HEK293 (cell line): ENCODE results near the gene MYO9B.

Source experiments
- GLI2 ChIP-seq: fragments of 450-650 bp; formaldehyde crosslinking; IDR thresholded peaks from 2 replicates; pipeline ENCODE4; 2017; ENCODE audit warnings: missing biosample characterization, missing genetic modification characterization, low read depth, borderline replicate concordance
- MYNN ChIP-seq: fragments of 450-650 bp; formaldehyde crosslinking; IDR thresholded peaks from 2 replicates; pipeline ENCODE4 v1.5.1; 2016; ENCODE audit warnings: missing biosample characterization, missing genetic modification characterization, borderline replicate concordance
- MZF1 ChIP-seq: fragments of 450-650 bp; formaldehyde crosslinking; IDR thresholded peaks from 2 replicates; pipeline ENCODE4 v1.5.1; 2017; ENCODE audit warnings: missing biosample characterization, missing genetic modification characterization, borderline replicate concordance
- ZNF138 ChIP-seq: fragments of 450-650 bp; formaldehyde crosslinking; IDR thresholded peaks from 2 replicates; pipeline ENCODE4 v1.5.1; 2016; ENCODE audit warnings: missing biosample characterization, missing genetic modification characterization, borderline replicate concordance
- ZNF274 ChIP-seq, 2 experiments: fragments of 200-500 bp in 1 of 2; fragments of 450-650 bp in 1 of 2; sonication (Bioruptor generic) in 1 of 2; formaldehyde crosslinking in 1 of 2; IDR thresholded peaks; 2 replicates each; pipeline versions ENCODE4 v1.5.1 to v1.6.1; 2014 to 2016; ENCODE audit warnings: borderline replicate concordance in 1 of 2, inconsistent platforms in 1 of 2, low read length in 1 of 2, missing biosample characterization in 1 of 2, missing genetic modification characterization in 1 of 2
- ZNF324 ChIP-seq: fragments of 450-650 bp; formaldehyde crosslinking; IDR thresholded peaks from 2 replicates; pipeline ENCODE4 v1.5.1; 2016; ENCODE audit warnings: missing biosample characterization, missing genetic modification characterization
- ZNF416 ChIP-seq: fragments of 450-650 bp; formaldehyde crosslinking; IDR thresholded peaks from 2 replicates; pipeline ENCODE4 v1.5.1; 2016; ENCODE audit warnings: missing biosample characterization, missing genetic modification characterization
- ZNF423 ChIP-seq: fragments of 450-650 bp; formaldehyde crosslinking; IDR thresholded peaks from 2 replicates; pipeline ENCODE4 v1.5.1; 2016; ENCODE audit warnings: missing biosample characterization, missing genetic modification characterization
- TF ChIP-seq, protein P1 (sequence below): fragments of 450-650 bp; formaldehyde crosslinking; IDR thresholded peaks from 2 replicates; pipeline ENCODE4 v1.5.1; 2016; ENCODE audit warnings: missing biosample characterization, missing genetic modification characterization
- TF ChIP-seq, protein P2 (sequence below): fragments of 450-650 bp; formaldehyde crosslinking; conservative IDR thresholded peaks from 2 replicates; pipeline ENCODE4 v1.5.1; 2016; ENCODE audit warnings: low read depth, missing biosample characterization, missing genetic modification characterization
- TF ChIP-seq, protein P3 (sequence below): sonication (generic); formaldehyde crosslinking; IDR thresholded peaks from 2 replicates; pipeline ENCODE4 v1.8.1; 2022; ENCODE audit warnings: mild to moderate bottlenecking, moderate library complexity, missing genetic modification reagents

DNA sequence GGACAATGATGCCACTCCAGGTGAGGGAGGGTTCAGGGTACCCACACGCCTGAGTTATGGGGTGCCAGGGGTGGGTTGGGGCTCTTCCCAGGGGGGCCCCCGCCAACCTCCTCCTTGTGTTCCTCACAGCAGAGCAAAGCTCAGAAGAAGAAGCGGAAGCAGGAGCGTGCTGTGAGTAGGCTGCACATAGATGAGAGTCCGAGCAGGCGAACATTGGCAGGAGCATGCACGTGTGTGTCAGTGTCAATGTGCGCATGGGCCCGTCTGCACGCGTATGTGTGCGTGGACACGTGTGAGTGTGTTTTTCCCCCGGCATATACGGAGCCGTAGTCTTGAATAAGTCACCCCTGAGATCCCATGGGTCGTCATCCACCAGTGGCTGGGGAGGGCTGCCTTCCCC, 127.1 kb downstream of the MYO9B start:
- TF ChIP-seq ZNF324 (tag by site-specific recombination), result no peak
- TF ChIP-seq ZNF274 (IDR thresholded peaks at IDR 0.05; ENCODE audit: low read length), result no peak
- no peak for TF ChIP-seq ZNF274 (tag by site-specific recombination; IDR thresholded peaks at IDR 0.05; ENCODE audit: borderline replicate concordance)
- no peak for TF ChIP-seq ZNF423 (tag by site-specific recombination)
- TF ChIP-seq, protein P1, sequence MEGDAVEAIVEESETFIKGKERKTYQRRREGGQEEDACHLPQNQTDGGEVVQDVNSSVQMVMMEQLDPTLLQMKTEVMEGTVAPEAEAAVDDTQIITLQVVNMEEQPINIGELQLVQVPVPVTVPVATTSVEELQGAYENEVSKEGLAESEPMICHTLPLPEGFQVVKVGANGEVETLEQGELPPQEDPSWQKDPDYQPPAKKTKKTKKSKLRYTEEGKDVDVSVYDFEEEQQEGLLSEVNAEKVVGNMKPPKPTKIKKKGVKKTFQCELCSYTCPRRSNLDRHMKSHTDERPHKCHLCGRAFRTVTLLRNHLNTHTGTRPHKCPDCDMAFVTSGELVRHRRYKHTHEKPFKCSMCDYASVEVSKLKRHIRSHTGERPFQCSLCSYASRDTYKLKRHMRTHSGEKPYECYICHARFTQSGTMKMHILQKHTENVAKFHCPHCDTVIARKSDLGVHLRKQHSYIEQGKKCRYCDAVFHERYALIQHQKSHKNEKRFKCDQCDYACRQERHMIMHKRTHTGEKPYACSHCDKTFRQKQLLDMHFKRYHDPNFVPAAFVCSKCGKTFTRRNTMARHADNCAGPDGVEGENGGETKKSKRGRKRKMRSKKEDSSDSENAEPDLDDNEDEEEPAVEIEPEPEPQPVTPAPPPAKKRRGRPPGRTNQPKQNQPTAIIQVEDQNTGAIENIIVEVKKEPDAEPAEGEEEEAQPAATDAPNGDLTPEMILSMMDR (tag by site-specific recombination), result no peak
- no peak for TF ChIP-seq GLI2 (tag by site-specific recombination)
- no peak for TF ChIP-seq ZNF416 (tag by site-specific recombination)
- TF ChIP-seq, protein P2, sequence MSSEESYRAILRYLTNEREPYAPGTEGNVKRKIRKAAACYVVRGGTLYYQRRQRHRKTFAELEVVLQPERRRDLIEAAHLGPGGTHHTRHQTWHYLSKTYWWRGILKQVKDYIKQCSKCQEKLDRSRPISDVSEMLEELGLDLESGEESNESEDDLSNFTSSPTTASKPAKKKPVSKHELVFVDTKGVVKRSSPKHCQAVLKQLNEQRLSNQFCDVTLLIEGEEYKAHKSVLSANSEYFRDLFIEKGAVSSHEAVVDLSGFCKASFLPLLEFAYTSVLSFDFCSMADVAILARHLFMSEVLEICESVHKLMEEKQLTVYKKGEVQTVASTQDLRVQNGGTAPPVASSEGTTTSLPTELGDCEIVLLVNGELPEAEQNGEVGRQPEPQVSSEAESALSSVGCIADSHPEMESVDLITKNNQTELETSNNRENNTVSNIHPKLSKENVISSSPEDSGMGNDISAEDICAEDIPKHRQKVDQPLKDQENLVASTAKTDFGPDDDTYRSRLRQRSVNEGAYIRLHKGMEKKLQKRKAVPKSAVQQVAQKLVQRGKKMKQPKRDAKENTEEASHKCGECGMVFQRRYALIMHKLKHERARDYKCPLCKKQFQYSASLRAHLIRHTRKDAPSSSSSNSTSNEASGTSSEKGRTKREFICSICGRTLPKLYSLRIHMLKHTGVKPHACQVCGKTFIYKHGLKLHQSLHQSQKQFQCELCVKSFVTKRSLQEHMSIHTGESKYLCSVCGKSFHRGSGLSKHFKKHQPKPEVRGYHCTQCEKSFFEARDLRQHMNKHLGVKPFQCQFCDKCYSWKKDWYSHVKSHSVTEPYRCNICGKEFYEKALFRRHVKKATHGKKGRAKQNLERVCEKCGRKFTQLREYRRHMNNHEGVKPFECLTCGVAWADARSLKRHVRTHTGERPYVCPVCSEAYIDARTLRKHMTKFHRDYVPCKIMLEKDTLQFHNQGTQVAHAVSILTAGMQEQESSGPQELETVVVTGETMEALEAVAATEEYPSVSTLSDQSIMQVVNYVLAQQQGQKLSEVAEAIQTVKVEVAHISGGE, result no peak
- no peak for TF ChIP-seq MYNN
- no peak for TF ChIP-seq ZNF138 (tag by site-specific recombination)
- TF ChIP-seq, protein P3, sequence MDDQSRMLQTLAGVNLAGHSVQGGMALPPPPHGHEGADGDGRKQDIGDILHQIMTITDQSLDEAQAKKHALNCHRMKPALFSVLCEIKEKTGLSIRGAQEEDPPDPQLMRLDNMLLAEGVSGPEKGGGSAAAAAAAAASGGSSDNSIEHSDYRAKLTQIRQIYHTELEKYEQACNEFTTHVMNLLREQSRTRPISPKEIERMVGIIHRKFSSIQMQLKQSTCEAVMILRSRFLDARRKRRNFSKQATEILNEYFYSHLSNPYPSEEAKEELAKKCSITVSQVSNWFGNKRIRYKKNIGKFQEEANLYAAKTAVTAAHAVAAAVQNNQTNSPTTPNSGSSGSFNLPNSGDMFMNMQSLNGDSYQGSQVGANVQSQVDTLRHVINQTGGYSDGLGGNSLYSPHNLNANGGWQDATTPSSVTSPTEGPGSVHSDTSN (CRISPR knock-in tag), result no peak
- TF ChIP-seq MZF1, result no peak
